Measurements from ENCODE around the gene ATP5MC2.

DNA sequence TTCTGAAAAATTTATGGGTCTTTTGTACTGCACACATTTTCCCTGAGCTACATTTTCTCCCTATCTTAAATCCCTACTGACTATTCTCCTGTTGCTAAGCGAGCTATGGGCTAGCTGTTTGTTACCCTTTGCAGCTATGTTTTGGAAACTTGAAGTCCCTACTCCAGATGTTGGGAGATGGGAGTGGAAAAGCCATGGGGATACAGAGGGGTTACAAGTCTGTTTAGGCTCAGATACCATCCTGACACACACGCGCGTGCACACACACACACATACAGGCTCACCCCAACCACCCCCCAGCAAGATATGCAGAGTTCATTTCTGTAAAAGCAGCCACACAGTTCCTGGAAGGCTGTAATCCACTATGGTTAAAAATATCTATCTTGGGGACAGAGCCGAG is 15.8 kb downstream of the ATP5MC2 start:
- TF ChIP-seq POLR2AphosphoS5 (IDR thresholded peaks at IDR 0.05; ENCODE audit: borderline replicate concordance, low read depth, low read length) (no peak), EZH2 (IDR thresholded peaks at IDR 0.05) (no peak)
